Limb (tissue), 2 donors: ENCODE results near the gene SERPINB5.

Source experiments
- DNase-seq, 2 donors: peaks; one replicate each; pipeline ENCODE4 v3.0.0-alpha.2; 2016; ENCODE audit errors: extremely low spot score in 2 of 2

SERPINB5 gene

GRCh38 chr18:63523660-63524059, 46.9 kb downstream of the SERPINB5 start:
- DNase-seq: no peak

GRCh38 chr18:63527251-63527650, 50.5 kb downstream of the SERPINB5 start:
- no peak for DNase-seq

GRCh38 chr18:63528863-63529492, 52.2 kb downstream of the SERPINB5 start:
- DNase-seq: no peak

GRCh38 chr18:63532471-63532870, 55.7 kb downstream of the SERPINB5 start:
- no peak for DNase-seq

- no peak for DNase-seq
Observed at GRCh38 chr18:63534615-63535014, 57.9 kb downstream of the SERPINB5 start.

- peak in 1 of 2 donors; percentile 24 for DNase-seq
Observed at GRCh38 chr18:63539904-63540510, 63.2 kb downstream of the SERPINB5 start.

GRCh38 chr18:63542069-63542468, 65.3 kb downstream of the SERPINB5 start, which contains the start of gene SERPINB12:
Gene SERPINB12, plus strand, starts transcription at chr18:63542369. Its CDS starts 13,791 bp downstream, at chr18:63556160.
- no peak for DNase-seq

- DNase-seq: no peak
Observed at GRCh38 chr18:63544017-63544416, 67.3 kb downstream of the SERPINB5 start.

GRCh38 chr18:63545000-63545399, 68.2 kb downstream of the SERPINB5 start:
- no peak for DNase-seq

GRCh38 chr18:63550068-63550467, 73.3 kb downstream of the SERPINB5 start:
- DNase-seq: no peak

GRCh38 chr18:63551769-63552168, 75.0 kb downstream of the SERPINB5 start:
- DNase-seq: no peak

- no peak for DNase-seq
Observed at GRCh38 chr18:63552581-63552980, 75.8 kb downstream of the SERPINB5 start.

- DNase-seq: peak in 1 of 2 donors; percentile 52
Observed at GRCh38 chr18:63553081-63553480, 76.3 kb downstream of the SERPINB5 start.
